ENCODE measurements around the gene GPN3. TPM values are rescaled to one million over a fixed set of nuclear protein-coding genes. Genes with fewer than 3 reads are reported as not detected.

The GPN3 gene
- total and polyA plus RNA-seq, 10 of the 15 experiments (the other 5 are each of a cell fraction or from before 2014, with no cell fraction given) = 27.1 to 117 (median 53.5) TPM

GRCh38 chr12:110501752-110502738 lies 34.0 kb upstream of the GPN3 start, which contains the start of the genes RAD9B and VPS29:
TSS of gene RAD9B (plus strand) at chr12:110502331. CDS start at chr12:110502338, 7 bp downstream.
TSS of gene VPS29 (minus strand) at chr12:110502111. CDS start at chr12:110502051, 60 bp downstream.
- BruUV-seq (replicated peaks) = TSS peak; percentile 98
- SMC1A ChIA-PET (ENCODE audit: uncharacterized antibody, unreplicated experiment) = interaction anchor here (1.0 to 26.9 kb wide), 6 partner anchors 34 to 97 kb away, joined by 3 to 492 read pairs (median 4); partner anchors contain the start of genes ARPC3 and GPN3
- intact Hi-C loops (cut with micrococcal nuclease; ENCODE audit: unreplicated experiment) = loop anchor here (2.0 kb wide), 1 partner anchor 33 kb away; the partner anchor contains the start of genes FAM216A and GPN3
- no peak for TF ChIP-seq PAX8 (IDR thresholded peaks at IDR 0.05)
- TF ChIP-seq USF2 (IDR thresholded peaks at IDR 0.05; ENCODE audit: borderline replicate concordance, low read depth, low read length) = no peak
- no peak for TF ChIP-seq ZBTB33 (IDR thresholded peaks at IDR 0.05)
- TF ChIP-seq SP1 (IDR thresholded peaks at IDR 0.05; ENCODE audit: low read depth, low read length) = peak; percentile 68
- TF ChIP-seq YBX1 (IDR thresholded peaks at IDR 0.05) = no peak
- TF ChIP-seq ATF3 (IDR thresholded peaks at IDR 0.05; ENCODE audit: borderline replicate concordance, extremely low read depth, low read depth, low read length) = no peak
- no peak for TF ChIP-seq RBBP5 (conservative IDR thresholded peaks at IDR 0.05)
- no peak for TF ChIP-seq NFYA (IDR thresholded peaks at IDR 0.05; ENCODE audit: borderline replicate concordance, low read depth, low read length)
- no peak for TF ChIP-seq SIX5 (IDR thresholded peaks at IDR 0.05; ENCODE audit: low read depth, low read length, severe bottlenecking)
- TF ChIP-seq NFYB (IDR thresholded peaks at IDR 0.05; ENCODE audit: insufficient read depth, low read depth, low read length) = peak; percentile 92
- no peak for TF ChIP-seq CTCF (IDR thresholded peaks at IDR 0.05 in 2 of 3, conservative IDR thresholded peaks at IDR 0.05 in 1 of 3; ENCODE audit: control insufficient read depth in 2 of 3, extremely low read depth in 1 of 3, insufficient read depth in 1 of 3, low read depth in 3 of 3, low read length in 3 of 3)
- TF ChIP-seq MLLT1 (IDR thresholded peaks at IDR 0.05) = peak; percentile 96

More at GRCh38 chr12:110501752-110502738, 34.0 kb upstream of the GPN3 start, which contains the start of the genes RAD9B and VPS29:
- RAD21 ChIA-PET (ENCODE audit: unreplicated experiment) = interaction anchor here (0.7 to 3.3 kb wide), 4 partner anchors 14 to 104 kb away, joined by 3 to 22 read pairs (median 6); partner anchors contain the start of genes FAM216A and GPN3
- Histone ChIP-seq H4K20me1 (ENCODE audit: control insufficient read depth, insufficient read depth) (no peaks in the 10 kb centered on the region), H3K79me2 (ENCODE audit: control insufficient read depth, insufficient read depth, low read length) (peaks cover 47% of the 10 kb centered on the region), H2AFZ (ENCODE audit: control insufficient read depth, low read depth, low read length) (peak within 1 kb of the TSS; percentile 98), H3K4me3 (peak within 1 kb of the TSS; percentile 97), H3K4me2 (ENCODE audit: control insufficient read depth, insufficient read depth) (peak within 1 kb of the TSS; percentile 91), H3K9ac (ENCODE audit: control insufficient read depth, insufficient read depth, low read length) (peak within 1 kb of the TSS; percentile 96), H3K4me1 (ENCODE audit: control insufficient read depth, insufficient read depth, low read length) (peaks cover 4% of the 10 kb centered on the region), H3K27me3 (replicated peaks in 1 of 2; ENCODE audit: control insufficient read depth in 2 of 2, insufficient read depth in 2 of 2, low read length in 1 of 2) (no peaks in the 10 kb centered on the region), H3K36me3 (ENCODE audit: control insufficient read depth in 2 of 2, insufficient read depth in 2 of 2, low read length in 1 of 2) (peaks cover 0 to 8% of the 10 kb centered on the region in 2 experiments; a peak in 1 of 4 replicates), H3K27ac (ENCODE audit: control insufficient read depth, insufficient read depth) (peak within 1 kb of the TSS; percentile 92), H3K9me3 (replicated peaks; ENCODE audit: control insufficient read depth, insufficient read depth, low read length) (no peaks in the 10 kb centered on the region)
- ATAC-seq (peak; percentile 98), DNase-seq (ENCODE audit: low read depth, low spot score) (peak; percentile 97), FAIRE-seq (peak; percentile 90)
- in situ Hi-C loops (cut with MboI) = no loop called here
- 6% methylated on average over 60 of the region's 61 CpGs for WGBS (ENCODE audit: insufficient coverage, insufficient replicate concordance, low lambda C conversion rate, missing lambda C conversion rate)
- CTCF ChIA-PET = interaction anchor here (0.5 to 21.1 kb wide), 9 partner anchors 8 to 96 kb away, joined by 3 to 462 read pairs (median 3); partner anchors contain the start of gene ARPC3
- POLR2A ChIA-PET = interaction anchor here (0.5 to 4.5 kb wide), 8 partner anchors 8 to 109 kb away, joined by 3 to 22 read pairs (median 3); partner anchors contain the start of genes FAM216A and GPN3
